Stimulated activated naive CD4-positive, alpha-beta T cell (primary cell): ENCODE measurements around the gene CCDC187.
"Not testable (repeated sequence)": the region's sequence is repeated elsewhere in the genome, so short reads cannot be mapped to it uniquely, and the experiment has no call there.

ENCODE experiments used
- DNase-seq, 6 experiments: peaks; one replicate each; lab custom pipeline; 2025; lab: John Stamatoyannopoulos, UW

CCDC187 gene

DNA sequence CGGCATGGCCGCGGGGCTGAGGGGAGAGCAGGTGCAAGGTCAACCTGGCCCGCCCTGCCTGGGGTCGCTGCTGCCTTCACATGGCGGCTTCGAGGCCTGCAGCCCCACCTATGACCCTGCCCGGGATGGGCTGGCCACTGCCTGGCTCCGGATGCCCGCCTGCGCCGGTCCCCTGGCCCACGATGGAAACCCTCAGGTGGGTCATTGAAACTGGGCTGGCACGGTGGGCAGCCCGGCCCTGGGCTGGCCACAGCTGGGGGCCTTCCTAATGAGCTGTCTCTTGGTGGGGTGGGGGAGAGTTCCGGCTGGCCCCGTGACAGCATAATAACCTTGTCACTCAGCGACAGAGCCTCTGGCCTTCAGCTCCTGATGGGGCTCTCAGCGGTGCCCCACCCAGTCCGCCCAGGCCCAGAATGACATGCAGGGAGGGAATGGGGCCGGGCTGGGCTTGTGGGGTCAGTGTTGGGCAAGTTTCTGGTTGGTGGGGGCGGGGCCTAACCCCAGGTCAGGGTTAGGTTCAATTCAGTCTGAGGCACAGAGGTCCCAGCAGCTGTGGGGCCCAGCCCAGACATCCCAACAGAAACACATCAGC lies at the start of gene CCDC187:
TSS of gene CCDC187 (minus strand) at position 270 of the 592 bp plus-strand sequence. CDS start at position 6, 264 bp downstream.
- DNase-seq = no peak

DNA sequence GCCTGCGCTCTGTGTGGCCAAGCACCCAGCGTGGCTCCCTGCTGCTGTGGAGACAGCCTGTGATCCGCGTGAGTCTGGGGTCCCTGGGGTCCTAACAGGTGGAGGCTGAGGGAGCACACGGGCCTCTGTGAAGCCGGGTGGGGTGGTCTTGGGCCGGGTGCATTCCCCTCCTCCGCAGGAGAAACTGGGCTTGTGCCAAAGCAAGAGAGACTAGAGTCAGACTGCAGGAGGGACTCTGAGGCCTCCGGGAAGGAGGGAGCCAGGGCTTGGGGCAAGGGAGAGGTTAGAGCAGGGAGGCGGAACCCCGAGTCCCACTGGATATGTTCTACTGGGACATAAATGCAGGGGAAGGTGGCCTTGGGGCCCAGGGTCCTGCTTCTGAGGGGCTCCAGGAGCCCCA lies 49.2 kb upstream of the CCDC187 start:
- DNase-seq = no peak

DNA sequence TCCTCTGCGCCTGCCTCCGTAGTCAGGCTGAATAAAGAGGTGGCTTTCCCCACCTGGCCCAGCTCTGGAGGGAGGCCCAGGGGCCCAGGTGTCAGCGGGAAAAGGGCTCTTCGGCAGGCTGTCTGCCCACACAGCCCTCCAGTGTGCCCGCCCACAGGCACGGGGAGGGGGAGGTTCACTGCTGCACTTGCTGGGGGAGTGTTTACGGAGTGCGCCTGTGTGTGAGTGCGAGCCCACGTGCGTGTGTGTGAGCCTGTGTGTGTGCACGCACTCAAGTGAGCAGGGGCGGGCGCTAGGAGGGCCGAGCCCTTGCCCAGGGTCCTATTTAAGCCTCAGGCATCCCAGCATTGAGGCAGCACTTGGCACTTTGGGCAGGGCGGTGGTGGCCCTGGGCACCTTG lies 48.8 kb upstream of the CCDC187 start:
- no peak for DNase-seq

DNA sequence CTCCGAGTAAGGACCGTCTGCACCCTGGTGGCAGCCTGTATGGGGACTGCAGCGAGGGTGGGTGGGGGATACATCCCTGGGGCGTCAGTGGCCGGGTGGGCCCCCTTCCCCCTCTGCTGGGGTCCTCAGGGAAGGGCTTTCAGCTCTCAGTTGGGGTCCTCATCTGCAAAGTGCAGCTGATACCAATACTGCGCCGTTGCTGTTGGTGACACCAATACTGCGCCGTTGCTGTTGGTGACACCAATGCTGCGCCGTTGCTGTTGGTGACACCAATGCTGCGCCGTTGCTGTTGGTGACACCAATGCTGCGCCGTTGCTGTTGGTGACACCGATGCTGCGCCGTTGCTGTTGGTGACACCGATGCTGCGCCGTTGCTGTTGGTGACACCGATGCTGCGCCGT lies 48.0 kb upstream of the CCDC187 start:
- DNase-seq = not testable (repeated sequence)

DNA sequence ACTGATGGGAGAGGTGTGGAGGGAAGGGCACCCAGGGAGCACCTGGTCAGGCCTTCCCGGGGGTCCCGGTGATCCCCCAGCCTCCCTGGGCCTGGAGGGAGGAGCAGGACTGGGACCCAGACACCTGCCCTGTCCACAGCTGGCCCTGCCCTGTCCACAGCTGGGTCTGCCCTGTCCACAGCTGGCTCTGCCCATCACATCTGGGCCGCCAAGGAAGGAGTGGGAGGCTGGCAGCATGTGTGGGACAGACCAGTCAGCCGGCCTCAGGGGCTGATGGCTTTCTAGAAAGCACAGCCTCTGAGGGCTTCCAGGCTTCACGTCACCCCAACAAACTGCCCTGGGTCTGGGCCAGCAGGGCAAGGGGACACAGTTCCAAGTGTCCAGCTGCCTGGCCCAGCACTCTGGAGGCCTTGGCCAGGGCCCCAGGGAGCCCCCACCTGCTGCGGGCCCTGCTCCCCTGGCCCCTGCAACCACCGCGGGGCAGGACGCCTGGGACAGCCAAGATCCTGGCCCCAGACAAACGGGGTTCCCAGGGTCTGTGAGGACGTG lies 47.4 kb upstream of the CCDC187 start:
- DNase-seq = no peak

DNA sequence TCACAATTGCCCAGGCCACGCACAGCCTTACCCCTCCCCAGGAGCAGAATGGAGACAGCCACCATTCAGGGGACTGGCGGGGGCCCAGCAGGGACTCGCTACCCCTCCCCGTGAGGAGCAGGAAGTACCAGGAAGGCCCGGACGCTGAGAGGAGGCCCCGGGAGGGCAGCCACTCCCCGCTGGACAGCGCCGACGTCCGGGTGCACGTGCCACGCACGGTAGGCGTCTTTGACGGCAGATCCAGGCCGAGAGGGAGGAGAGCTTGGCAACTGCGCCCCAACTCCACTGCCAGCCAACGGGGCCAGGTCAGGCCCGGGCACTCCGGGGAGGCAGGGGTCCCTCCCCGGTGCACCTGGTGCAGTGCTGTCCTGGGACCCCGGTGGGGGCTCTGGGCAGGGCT lies 45.7 kb upstream of the CCDC187 start:
- no peak for DNase-seq

DNA sequence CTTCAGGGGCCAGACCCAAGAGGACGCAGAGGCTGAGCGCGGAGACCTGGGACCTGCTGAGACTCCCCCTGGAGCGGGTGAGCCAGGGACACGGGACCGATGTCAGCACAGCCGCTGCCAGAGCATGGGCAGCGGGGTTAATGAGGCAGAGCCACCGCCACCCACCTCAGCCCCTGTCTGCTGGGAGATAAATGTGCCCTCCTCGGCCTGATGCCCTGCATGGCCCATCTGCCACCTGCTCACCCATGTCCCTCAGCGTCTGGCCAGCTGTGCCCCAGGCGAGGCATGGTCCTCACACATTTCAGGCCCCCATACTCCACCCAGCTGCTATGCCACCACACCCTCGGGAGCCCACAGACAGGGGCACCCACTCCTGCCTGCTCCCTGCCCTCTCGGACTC lies 44.8 kb upstream of the CCDC187 start:
- no peak for DNase-seq

DNA sequence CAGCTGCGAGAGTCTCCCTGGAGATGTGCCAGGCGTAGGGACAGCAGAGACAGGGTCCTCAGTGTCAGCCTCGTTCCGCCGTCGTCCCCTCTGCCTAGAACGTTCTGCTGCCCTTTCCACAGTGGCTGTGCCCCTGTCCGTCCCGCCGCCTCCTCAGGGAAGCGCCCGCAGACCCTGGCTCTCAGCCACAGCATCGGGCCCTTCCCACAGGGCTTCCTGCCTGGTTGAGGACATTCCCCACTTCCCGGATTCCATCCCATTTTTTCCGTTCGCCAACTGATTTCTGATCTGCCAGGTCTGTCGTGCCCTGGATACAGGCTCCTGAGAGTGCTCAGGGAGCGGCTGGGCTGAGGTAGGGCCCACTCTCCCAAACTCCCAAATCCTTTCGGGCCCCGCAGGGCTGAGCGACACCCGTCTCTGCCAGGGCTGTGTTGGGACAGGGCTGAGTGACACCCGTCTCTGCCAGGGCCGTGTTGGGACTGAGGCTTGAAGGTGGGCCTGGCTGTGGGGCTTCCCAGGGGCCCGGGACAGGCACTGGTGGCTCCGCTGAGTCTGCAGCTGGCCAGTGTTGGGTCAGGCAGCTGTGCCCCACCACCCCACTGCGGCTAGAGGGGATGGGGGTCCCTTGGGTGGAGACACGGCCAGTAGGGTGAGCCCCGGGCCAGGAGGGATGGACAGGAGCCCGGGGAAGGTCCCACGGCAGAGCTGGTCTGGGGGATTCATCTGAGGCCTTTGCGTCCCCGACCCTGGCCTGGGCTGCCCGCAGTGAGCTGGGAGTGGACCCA lies 43.8 kb upstream of the CCDC187 start:
- DNase-seq = no peak

DNA sequence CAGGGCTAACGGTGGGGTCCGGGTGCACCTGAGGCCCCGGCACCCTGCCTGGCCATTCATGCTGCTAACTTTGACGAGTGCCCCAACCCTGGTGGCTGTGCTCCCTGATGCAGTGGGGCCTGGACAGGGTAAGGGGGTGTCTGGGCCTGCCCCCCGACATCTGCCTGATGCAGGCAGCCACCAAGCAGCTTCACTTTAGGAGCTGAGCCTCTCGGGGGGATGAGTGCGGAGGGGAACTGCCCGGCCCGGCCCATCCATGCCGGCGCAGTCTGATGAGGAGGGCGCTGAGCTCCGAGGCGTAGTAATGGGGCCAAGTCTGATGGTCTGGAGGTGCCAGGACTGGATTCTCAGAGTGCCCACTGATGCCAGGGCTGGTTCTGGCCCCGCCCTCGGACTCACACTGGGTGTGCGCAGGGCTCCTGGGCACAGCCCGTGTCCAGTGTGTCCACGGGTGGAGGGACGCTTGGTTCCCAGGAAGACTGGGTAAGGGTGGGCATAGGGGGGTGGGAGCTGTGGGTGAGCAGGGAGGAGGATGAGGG lies 43.1 kb upstream of the CCDC187 start:
- DNase-seq = no peak

DNA sequence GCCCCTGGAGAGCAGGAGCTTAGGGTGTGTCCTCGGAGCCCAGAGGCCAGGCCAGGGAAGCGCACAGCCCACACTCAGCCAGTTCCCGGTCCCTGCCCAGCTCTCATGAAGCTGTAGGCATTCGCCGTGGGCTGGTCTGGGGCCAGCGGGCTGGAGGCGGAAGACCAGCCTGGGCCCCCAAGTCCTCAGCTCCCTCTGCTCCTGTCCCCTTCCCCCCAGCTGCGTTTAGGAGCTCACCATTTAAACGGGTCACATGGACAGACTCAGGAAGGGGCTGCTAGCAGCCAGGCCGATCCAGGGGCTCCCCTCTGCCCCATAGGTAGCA lies 42.2 kb upstream of the CCDC187 start:
- DNase-seq = no peak

DNA sequence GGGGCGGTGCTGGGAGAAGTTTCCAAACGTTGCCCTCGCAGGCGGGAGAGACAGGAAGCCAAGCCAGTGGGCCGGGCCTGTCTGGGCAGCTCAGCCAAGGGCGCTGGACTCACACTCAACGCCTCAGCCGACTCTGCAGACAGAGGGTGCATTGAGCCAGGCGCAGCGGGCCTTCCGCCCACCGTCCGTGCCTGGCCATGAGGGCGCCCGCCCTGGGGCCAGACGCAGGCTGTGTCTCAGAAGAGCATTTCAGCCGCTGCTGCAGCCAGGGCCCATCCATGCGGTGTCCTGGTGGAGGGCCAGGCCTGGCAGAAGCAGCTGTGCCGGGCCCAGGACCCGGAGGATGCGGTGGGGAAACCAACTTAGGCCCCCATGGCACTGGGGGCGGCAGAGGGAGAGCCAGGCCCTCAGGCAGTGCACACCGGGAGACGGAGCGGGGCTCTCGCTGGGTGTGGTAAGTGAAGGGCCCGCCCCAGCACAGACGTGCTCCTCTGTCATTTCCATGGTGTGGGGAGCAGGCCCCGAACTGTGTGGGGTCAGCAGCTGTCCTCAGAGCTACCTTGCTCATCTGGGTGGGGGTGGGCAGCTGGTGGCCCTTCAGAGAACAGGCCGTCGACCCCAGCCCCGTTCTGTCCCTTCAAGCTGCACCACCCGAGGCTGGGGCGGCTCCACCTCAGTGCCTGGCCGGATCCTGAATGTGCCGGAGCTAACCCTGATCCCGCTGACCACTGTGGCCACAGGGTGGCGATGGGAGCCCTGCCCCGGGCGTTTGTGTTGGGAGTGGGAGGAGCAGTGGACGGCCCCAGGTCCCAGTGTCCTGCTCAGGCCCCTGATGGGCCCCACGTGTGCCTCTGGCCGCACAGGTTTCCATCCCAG lies 41.6 kb upstream of the CCDC187 start:
- DNase-seq = no peak

DNA sequence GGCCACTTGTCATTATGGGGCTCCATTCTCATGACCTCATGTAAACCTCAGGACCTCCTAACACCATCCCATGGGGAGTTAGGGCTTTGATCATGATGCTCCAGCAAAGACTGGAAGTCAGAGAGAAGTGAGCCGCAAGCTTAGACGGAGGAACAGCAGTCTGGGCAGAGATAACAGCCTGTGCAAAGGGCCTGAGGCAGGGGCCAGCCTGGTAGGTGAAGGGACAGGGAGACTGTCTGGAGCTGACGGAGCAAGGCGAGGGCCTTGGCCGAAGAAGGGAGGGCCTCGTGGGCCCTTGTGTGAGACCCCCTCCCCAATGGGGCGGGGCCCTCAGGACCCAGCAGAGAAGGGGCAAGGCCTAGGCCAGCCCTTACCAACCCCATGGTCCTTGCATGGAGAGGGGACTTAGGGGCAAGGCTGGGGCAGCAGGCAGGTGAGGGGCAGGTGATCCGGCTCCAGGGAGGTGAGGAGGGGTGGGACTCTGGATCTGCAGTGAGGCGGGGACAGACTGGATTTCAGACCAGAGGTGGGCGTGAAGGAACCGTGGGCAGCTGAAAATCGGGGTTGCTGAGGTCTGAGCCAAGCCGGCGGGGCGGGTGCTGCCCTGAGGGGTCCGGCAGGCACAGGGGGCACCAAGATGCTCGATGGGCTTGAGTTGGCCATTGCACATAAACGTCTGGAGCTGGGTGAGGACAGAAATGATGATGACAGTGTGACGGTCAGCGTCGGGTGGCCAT lies 40.8 kb upstream of the CCDC187 start:
- no peak for DNase-seq

DNA sequence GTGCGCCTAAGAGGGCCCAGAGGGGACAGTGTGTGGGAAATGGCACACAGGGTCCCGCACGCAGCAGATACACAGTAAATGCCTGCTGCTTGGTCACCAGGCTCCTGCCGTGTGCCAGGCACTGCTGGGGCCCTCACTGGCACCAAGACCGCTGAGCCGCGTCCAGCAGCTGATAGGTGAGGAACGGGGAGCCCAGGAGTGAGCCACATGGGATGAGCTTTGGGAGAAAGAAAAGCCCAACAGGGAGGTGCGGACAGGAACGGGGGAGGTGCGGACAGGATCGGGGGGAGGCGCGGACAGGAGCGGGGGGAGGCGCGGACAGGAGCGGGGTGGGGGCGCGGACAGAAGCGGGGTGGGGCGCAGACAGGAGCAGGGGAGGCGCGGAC lies 40.0 kb upstream of the CCDC187 start:
- no peak for DNase-seq

DNA sequence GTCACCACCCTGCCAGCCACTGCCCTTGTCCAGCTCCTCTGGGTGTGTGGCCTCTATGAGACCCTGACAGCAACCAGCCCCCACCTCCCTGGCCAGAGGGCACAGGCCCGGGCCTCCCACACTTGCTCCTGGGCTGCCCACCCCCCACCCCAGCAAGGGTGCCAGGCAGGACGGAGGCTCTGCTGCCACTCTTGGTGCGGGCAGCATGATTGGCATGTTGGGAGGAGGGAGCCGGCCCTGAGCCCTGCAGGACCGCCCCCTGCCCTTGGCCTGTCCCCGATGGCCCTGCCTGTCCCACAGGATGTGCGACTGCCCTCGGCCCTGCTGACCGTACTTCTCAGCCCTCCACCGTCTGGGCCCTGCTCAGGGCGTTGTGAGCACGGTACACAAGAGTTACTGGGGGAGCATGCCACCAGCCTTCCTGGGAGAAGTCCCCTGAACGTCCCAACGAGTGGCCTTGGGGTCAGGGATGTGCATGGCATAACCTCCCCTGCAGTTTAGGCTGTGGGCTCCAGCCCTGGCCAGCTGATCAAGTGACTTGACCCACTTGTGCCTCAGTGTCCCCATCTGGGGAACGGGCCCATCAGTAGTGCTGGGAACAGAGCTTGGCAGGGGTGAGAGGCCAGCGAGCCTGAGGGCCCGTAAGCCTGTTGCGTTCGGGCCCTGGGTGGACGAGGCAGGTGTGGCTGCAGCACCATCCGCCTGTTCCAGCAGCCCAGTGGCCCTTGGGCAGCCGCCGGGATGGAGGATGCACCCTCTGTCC lies 39.4 kb upstream of the CCDC187 start:
- DNase-seq = no peak

DNA sequence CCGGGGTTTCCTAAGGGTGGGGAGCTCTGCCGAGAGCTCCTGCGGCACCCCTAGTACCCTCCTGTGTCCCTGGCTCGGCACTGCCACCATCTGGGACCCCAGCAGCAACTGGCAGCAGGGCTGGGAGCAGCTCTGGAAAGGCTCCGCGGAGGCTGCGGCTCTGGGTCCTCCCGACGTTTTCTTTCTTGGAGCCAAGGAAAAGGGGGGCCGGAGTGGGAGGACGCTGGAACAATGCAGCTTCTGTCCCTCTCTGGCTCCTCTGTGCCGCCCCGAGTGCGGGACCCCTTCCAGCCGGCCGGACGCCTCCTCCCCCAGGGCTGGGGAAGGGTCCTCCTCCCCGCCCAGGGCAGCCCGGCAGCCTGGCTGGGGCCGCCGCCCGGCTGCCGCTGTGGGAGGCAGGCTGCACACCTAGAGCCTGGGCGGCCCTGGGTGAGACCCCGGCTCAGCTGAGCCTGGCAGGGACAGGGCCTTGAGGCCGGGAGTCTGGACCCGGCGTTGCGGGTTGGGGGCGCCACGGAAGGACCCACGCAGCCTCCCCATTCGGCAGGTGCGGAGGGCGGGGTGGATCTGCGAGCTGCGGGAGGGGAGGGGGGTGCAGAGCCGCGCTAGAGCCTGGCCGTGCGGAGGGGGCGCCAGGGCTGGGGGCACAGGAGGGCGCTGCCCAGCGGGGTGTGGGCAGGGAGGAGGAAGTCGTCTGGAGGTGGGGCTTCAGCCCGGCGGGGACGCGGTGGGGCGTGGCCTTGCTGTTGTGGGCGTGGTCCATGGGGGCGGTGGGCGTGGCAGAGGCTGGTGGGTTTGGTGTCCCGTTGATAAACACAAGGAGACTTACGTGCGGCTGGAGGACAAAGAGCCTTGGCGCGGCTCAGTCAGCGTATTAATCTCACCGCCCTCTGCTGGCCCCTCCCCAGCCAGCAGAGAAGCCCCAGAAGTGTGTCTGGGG lies 38.6 kb upstream of the CCDC187 start:
- peak; percentile 5 to 45 (median 38) for DNase-seq

DNA sequence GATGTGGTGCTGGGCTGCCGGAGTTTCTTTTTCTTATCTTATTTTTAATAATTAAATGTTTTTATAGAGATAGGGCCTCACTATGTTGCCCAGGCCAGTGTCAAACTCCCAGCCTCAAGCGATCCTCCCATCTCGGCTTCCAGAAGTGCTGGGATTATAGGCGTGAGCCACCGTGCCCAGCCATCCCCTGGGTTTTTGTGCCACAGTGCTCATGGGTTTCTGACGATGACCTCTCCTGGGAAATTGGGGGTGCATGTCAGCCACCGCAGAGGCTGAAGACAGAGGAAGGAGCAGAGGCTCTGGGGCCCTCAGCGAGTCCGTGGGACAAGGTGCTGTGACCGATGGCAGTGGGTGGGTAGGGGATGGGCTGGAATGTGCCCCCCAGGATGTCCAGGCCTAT lies 37.9 kb upstream of the CCDC187 start:
- no peak for DNase-seq

DNA sequence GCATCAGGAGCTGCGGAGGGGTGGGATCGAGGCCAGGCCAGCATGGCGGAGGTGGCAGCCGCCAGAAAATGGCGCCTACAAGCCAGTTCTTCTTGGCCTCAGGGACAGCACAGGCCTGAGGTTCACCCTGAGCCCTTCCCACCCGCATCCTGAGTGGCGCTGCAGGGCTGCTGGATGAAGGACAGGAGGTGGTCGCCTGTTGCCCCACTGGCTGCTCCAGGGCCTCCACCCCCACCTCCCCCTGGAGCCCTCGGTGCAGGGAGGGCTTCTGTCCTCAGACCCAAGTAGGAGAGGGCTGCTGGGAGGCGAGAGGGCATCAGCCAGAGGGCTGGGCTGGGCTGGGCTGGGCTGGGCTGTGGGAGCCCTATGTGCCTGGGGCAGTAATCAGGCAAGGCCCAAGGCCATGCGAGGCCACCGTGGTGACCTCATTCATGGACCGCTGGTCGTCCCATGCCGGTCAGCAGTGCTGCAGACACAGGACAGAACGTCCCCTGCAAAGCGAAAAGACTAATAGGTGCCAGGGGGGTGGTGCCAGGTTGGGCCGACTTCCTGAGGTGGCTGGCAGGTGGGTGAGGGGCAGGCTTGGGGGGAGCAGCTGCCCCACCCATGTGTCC lies 37.3 kb upstream of the CCDC187 start:
- DNase-seq = no peak

DNA sequence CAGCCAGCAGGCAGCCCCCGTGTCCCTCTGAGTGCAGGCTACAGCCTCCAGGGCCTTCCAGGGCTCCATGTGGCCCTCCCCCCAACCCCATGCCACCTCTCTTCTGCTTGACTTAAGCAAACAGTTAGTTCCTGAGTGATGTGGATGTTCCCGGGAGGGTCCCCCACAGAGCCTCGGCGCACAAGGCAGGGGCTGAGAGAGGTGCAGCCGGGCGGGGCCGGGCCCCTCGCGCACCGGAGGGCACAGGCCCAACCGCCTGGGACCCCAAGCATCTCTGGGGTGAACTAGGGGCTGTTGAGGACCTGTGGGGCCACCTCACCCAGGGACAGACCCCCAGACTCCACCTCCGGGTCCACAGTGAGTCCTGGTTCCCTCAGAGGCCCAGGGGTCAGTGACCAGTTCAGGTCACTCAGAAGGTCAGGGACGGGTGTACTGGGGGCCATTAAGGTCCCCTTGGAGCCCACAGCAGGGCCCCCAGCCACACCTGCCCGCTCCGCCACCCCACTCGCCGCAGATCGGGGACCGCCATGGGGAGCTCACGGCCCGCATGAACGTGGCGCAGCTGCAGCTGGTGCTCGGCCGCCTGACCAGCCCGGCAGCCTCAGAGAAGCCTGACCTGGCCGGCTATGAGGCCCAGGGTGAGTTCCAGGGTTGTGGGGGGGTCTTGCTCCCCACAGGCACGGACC lies 36.6 kb upstream of the CCDC187 start:
- no peak for DNase-seq

DNA sequence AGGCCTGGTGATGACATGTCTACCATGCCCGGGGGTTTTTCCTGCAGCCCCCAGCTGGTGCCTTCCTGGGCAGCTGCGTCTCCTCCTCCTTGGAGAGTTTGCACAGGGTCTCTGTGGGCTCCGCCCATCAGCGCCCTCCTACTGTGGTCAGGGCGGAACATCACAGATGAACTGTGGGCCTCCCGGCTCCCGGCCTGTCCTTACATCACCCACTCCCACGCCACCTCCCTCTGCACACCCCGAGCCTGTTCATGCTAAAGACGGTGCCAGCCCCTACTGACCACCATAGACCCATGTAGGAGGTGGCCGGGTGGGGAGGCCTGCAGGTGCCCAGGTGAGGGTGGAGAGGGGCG lies 36.0 kb upstream of the CCDC187 start:
- DNase-seq = no peak
